OCI-LY7 (cell line): ENCODE data around the gene KCNQ2. TPM values are rescaled to one million over a fixed set of nuclear protein-coding genes. Genes with fewer than 3 reads are reported as not detected.

Source experiments
- BruUV-seq: library from RNA; stranded (reverse); fragments of 400-500 nt; replicated peaks from 2 replicates; lab custom pipeline; 2021; lab: Mats Ljungman, UMichigan
- CTCF ChIA-PET: fragments of 300-600 bp; sonication (Branson Sonifier 250); formaldehyde crosslinking; loops from one replicate; lab custom pipeline; 2022; ENCODE audit warnings: antibody characterized with exemption; ENCODE audit not compliant: unreplicated experiment; lab: Charles Lee
- POLR2A ChIA-PET: fragments of 300-600 bp; sonication (Branson Sonifier 250); formaldehyde crosslinking; loops from one replicate; lab custom pipeline; 2022; ENCODE audit warnings: antibody characterized with exemption; lab: Charles Lee
- DNase-seq: peaks from one replicate; pipeline ENCODE4 v3.0.0-alpha.2; 2015; ENCODE audit warnings: low spot score
- H2AFZ ChIP-seq: fragments of 200-600 bp; sonication (generic), shearing (Covaris generic); 2 replicates; pipeline ENCODE4 v1.6.1; 2014; ENCODE audit warnings: mild to moderate bottlenecking, antibody characterized with exemption, low read length, moderate library complexity
- H3K27ac ChIP-seq: fragments of 200-600 bp; sonication (generic); 2 replicates; pipeline ENCODE4 v1.5.1; 2014; ENCODE audit warnings: mixed run types, low read depth, mild to moderate bottlenecking, moderate library complexity, low read length, inconsistent platforms; ENCODE audit not compliant: poor library complexity, severe bottlenecking
- H3K36me3 ChIP-seq: fragments of 200-600 bp; sonication (generic); 2 replicates; pipeline ENCODE4 v1.6.1; 2014; ENCODE audit warnings: mild to moderate bottlenecking, antibody characterized with exemption, low read length, moderate library complexity, mixed read lengths; ENCODE audit not compliant: insufficient read depth
- H3K4me1 ChIP-seq: fragments of 200-600 bp; sonication (generic); 2 replicates; pipeline ENCODE4 v1.5.1; 2014; ENCODE audit warnings: mild to moderate bottlenecking, low read length; ENCODE audit not compliant: insufficient read depth, poor library complexity, severe bottlenecking
- H3K4me2 ChIP-seq: fragments of 200-600 bp; sonication (generic); 2 replicates; pipeline ENCODE4 v1.6.1; 2014; ENCODE audit warnings: mild to moderate bottlenecking, low read length
- H3K4me3 ChIP-seq: fragments of 200-600 bp; sonication (generic); 2 replicates; pipeline ENCODE4 v1.5.1; 2014; ENCODE audit warnings: mild to moderate bottlenecking, low read depth, low read length; ENCODE audit not compliant: poor library complexity, severe bottlenecking
- H3K79me2 ChIP-seq: fragments of 200-600 bp; sonication (generic); 2 replicates; pipeline ENCODE4 v1.6.1; 2016; ENCODE audit warnings: low read depth, mild to moderate bottlenecking, low read length, moderate library complexity, mixed read lengths; ENCODE audit not compliant: insufficient read depth
- H3K9me2 ChIP-seq: fragments of 200-600 bp; sonication (generic); 2 replicates; pipeline ENCODE4 v1.6.1; 2016; ENCODE audit warnings: mild to moderate bottlenecking, low read length, mixed read lengths; ENCODE audit not compliant: insufficient read depth
- H3K9me3 ChIP-seq: fragments of 200-600 bp; sonication (generic); 2 replicates; pipeline ENCODE4 v1.6.1; 2014; ENCODE audit warnings: mild to moderate bottlenecking, mixed run types, low read length, mixed read lengths
- H4K20me1 ChIP-seq: fragments of 200-600 bp; sonication (generic); 2 replicates; pipeline ENCODE4 v1.6.1; 2014; ENCODE audit warnings: mild to moderate bottlenecking, antibody characterized with exemption, low read length, moderate library complexity, mixed read lengths; ENCODE audit not compliant: insufficient read depth
- CTCF ChIP-seq: fragments of 200-600 bp; sonication (generic); conservative IDR thresholded peaks from 2 replicates; pipeline ENCODE4 v1.5.1; 2014; ENCODE audit warnings: mild to moderate bottlenecking, antibody characterized with exemption, low read length, moderate library complexity, mixed read lengths
- EZH2phosphoT487 ChIP-seq: fragments of 200-600 bp; sonication (generic); IDR thresholded peaks from 2 replicates; pipeline ENCODE4 v1.6.1; 2018; ENCODE audit warnings: low read depth, borderline replicate concordance, mild to moderate bottlenecking, mixed run types, antibody characterized with exemption, low read length, moderate library complexity, mixed read lengths
- intact Hi-C: fragments of 100-400 bp; cut with micrococcal nuclease; formaldehyde crosslinking; loops from one replicate; pipeline ENCODE4 v1.10.0; 2022; ENCODE audit not compliant: unreplicated experiment
- total RNA-seq, 2 experiments: library from RNA; depleted of rRNA in 1 of 2; stranded (reverse); fragments of >200 nt in 1 of 2; shearing (Covaris generic) in 1 of 2; gene quantifications; 2 replicates each; pipeline ENCODE4 v1.2.3, GENCODE V29; 2014 to 2022

KCNQ2 gene
- total RNA-seq, 2 experiments from 2014 or later = not detected

DNA sequence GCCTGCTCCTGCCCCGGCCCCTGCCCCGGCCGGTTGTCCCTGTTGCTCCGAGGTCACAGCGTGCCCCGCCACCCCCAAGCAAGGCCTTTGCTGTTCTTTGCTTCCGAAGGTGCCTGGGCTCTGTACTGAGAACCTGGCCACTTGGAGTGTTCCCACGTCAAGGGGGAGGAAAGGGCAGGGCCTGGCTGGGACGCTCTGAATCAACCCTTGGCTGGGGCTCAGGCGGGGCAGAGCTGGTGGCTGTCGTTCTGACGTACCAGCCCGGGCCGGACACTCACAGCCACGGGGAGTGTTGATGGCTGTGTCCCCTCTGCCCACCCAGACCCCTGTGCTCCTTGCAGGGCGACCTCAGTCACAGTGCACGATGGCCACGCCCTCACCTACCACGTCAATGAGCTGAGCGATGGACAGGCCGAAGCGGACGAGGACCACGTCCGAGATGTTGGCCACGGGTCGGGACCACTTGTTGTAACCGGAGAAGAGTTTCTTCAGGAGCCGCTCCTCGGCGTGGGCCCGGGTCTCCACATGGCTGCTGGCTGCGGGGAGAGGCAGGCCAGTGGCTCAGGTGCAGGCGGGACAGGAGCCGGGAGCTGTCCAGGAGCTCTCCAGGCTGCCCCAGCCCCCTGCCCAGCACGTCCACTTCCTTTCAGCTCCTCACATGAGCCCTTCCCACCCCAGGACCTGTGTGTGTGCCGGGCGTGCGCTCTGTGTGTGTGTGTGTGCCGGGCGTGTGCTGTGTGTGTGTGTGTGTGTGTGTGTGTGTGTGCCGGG lies 113.1 kb downstream of the KCNQ2 start:
- H4K20me1 ChIP-seq = no peaks in the 10 kb centered on the region
- DNase-seq = no peak

DNA sequence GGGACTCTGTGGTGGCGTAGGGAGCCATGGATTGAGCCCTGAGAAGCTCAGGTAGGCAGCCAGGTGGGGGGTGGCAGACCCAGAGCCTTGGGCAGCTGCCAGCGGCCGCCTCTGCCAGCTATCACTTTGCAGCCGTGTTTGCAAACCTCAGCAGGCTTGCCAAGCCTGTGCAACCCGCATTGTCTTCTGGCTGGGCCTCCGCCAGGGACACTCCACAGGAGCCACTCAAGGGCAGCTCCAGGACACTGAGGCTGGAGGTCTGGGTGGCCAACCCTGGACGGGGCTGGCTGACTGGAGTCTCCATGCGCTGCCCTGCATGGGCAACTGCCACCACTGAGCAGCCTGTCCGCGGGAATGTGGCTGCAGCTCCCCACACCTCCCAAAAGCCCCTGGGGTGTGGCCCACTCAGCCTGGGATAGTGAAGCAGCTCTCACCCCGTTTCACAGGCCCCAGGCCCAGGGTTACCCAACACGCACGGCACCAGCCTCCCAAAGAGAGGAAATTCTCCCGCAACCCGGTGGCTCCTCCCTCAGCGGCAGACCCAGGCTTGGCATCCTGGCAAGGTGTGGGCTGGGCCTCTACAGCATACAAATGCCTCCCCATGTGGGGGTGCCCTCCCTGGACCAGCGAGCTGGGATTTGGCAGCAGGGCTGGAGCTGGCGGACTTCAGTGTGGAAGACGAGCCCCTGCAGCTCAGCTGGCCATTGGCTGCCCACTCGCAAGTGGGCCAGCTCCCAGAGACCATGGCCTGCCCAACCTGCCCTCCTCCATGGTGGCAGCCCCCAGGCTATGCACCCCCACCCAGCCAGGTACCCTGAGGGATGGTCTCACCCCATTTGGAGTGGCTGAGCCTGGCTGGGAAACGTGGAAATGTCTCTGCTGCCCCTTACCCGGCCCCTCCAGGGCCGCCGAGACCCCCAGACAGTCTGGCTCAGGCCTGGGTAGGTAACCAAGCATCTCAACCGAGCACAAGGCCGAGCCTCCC lies 114.2 kb downstream of the KCNQ2 start:
- Histone ChIP-seq H3K27ac (no peak overlapping the region), H3K9me2 (no peaks in the 10 kb centered on the region), H3K79me2 (no peaks in the 10 kb centered on the region), H3K4me2 (no peak overlapping the region), H2AFZ (no peak overlapping the region), H4K20me1 (no peaks in the 10 kb centered on the region), H3K9me3 (no peaks in the 10 kb centered on the region), H3K4me1 (no peaks in the 10 kb centered on the region), H3K36me3 (no peaks in the 10 kb centered on the region), H3K4me3 (no peak overlapping the region)
- TF ChIP-seq EZH2phosphoT487 (no peak), CTCF (no peak)
- no peak for DNase-seq
- ChIA-PET CTCF (no interaction called here), POLR2A (no interaction called here)
- BruUV-seq = no TSS peak
- intact Hi-C loops = no loop called here

More for the DNA sequence above, 113.1 kb downstream of the KCNQ2 start:
- Histone ChIP-seq H3K4me1 (no peaks in the 10 kb centered on the region), H3K9me3 (no peaks in the 10 kb centered on the region), H3K27ac (no peak overlapping the region), H3K4me2 (no peak overlapping the region), H3K79me2 (no peaks in the 10 kb centered on the region), H3K9me2 (no peaks in the 10 kb centered on the region), H2AFZ (no peak overlapping the region), H3K4me3 (no peak overlapping the region), H3K36me3 (no peaks in the 10 kb centered on the region)
- intact Hi-C loops = no loop called here
- ChIA-PET POLR2A (no interaction called here), CTCF (no interaction called here)
- no peak for TF ChIP-seq CTCF
- TF ChIP-seq EZH2phosphoT487 = no peak
- BruUV-seq = no TSS peak
